ENCODE data around the gene FSHR. TPM values are rescaled to one million over a fixed set of nuclear protein-coding genes. Genes with fewer than 3 reads are reported as not detected.

The FSHR gene
- polyA plus RNA-seq, 4 donors = not detected

DNA sequence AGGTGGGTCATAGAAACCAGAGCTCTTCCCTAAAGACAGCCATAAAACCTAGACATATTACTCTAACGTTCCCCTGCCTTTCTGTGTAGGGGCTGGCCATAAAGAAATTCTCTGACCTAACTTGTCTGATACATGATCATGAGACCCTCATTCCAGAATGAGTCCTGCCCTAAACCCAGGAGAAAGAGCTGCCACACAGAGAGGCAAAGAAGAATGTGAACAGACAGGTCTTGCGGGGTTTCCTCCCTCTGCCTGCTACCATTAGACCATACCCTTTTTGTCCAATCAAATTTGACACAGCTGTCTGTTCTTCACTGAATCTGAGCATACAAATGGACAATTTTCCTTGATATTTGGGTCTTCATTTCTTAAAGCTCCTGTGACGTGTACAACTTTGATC, 200.0 kb downstream of the FSHR start:
- DNase-seq = no peak

DNA sequence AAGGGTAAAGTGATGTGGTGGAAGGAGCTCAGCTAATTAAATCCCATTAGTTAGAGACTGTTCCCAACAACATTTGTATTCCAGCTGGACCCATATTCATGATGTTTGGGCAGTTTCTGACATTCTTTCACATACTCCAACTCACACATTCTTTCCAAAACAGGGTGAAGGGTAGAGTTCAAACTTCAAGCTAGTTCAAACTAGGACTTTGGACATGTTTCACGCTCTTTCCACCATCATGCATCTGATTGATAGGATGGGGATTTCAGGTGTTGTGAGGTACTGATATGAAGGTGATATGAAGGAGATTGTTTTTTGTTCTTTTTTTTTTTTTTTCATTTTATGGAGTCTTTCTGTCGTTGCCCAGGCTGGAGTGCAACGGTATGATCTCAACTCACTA, 201.7 kb downstream of the FSHR start:
- Histone ChIP-seq H3K27ac (ENCODE audit: low read depth in 1 of 3, low read length in 2 of 3) (no peak overlapping the region), H3K27me3 (ENCODE audit: control insufficient read depth in 3 of 3, insufficient read depth in 3 of 3, low read length in 3 of 3) (no peaks in the 10 kb centered on the region), H3K4me3 (ENCODE audit: low read depth in 1 of 3, low read length in 3 of 3) (no peak overlapping the region), H3K36me3 (ENCODE audit: control insufficient read depth in 3 of 3, insufficient read depth in 2 of 3, low read depth in 1 of 3, low read length in 3 of 3) (no peaks in the 10 kb centered on the region), H3K9me3 (ENCODE audit: control insufficient read depth in 2 of 2, insufficient read depth in 1 of 2, low read depth in 1 of 2, low read length in 1 of 2) (no peaks in the 10 kb centered on the region), H3K4me1 (ENCODE audit: control insufficient read depth in 3 of 3, insufficient read depth in 2 of 3, low read depth in 1 of 3, low read length in 2 of 3) (no peaks in the 10 kb centered on the region)
- DNase-seq (no peak), FAIRE-seq (no peak)
- WGBS, 3 donors = 26 to 76% (median 30%) methylated on average over 3 of the region's 3 CpGs

More for the DNA sequence above, 200.0 kb downstream of the FSHR start:
- no peak overlapping the region for H3K27ac ChIP-seq (ENCODE audit: low read depth in 1 of 3, low read length in 2 of 3)
- H3K9me3 ChIP-seq (ENCODE audit: control insufficient read depth in 2 of 2, insufficient read depth in 1 of 2, low read depth in 1 of 2, low read length in 1 of 2) = no peaks in the 10 kb centered on the region
- H3K27me3 ChIP-seq (ENCODE audit: control insufficient read depth in 3 of 3, insufficient read depth in 3 of 3, low read length in 3 of 3) = no peaks in the 10 kb centered on the region
- no peak for FAIRE-seq
- no peaks in the 10 kb centered on the region for H3K4me1 ChIP-seq (ENCODE audit: control insufficient read depth in 3 of 3, insufficient read depth in 2 of 3, low read depth in 1 of 3, low read length in 2 of 3)
- H3K4me3 ChIP-seq (ENCODE audit: low read depth in 1 of 3, low read length in 3 of 3) = no peak overlapping the region
- WGBS, 3 donors = 78 to 91% (median 88%) methylated on average over 3 of the region's 3 CpGs
- no peaks in the 10 kb centered on the region for H3K36me3 ChIP-seq (ENCODE audit: control insufficient read depth in 3 of 3, insufficient read depth in 2 of 3, low read depth in 1 of 3, low read length in 3 of 3)

DNA sequence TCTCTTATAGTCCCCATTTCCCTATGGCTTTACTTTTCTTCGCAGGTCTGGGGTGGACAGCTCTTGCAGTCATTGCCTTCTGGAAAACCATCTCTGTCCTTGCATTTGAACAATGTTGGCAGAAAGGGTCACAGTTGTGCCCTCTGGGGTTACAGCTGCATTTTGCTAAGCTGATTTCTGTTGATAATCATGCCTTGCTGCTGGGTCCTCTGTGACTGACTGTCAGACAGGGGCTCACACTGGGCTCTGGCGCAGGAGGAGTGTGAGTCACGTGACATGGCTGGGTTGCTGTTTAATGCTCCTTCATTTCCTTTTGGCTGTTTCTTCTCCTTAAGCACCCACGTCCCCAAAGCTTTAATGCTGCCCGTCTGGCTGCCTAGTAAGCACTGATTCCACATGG, 202.2 kb downstream of the FSHR start:
- no peaks in the 10 kb centered on the region for H3K27me3 ChIP-seq (ENCODE audit: control insufficient read depth in 3 of 3, insufficient read depth in 3 of 3, low read length in 3 of 3)
- no peak for FAIRE-seq
- no peak for DNase-seq
- no peaks in the 10 kb centered on the region for H3K9me3 ChIP-seq (ENCODE audit: control insufficient read depth in 2 of 2, insufficient read depth in 1 of 2, low read depth in 1 of 2, low read length in 1 of 2)
- no peaks in the 10 kb centered on the region for H3K4me1 ChIP-seq (ENCODE audit: control insufficient read depth in 3 of 3, insufficient read depth in 2 of 3, low read depth in 1 of 3, low read length in 2 of 3)
- no peaks in the 10 kb centered on the region for H3K36me3 ChIP-seq (ENCODE audit: control insufficient read depth in 3 of 3, insufficient read depth in 2 of 3, low read depth in 1 of 3, low read length in 3 of 3)
- WGBS, 3 donors = 51 to 65% (median 62%) methylated on average over 5 of the region's 5 CpGs
- no peak overlapping the region for H3K27ac ChIP-seq (ENCODE audit: low read depth in 1 of 3, low read length in 2 of 3)
- no peak overlapping the region for H3K4me3 ChIP-seq (ENCODE audit: low read depth in 1 of 3, low read length in 3 of 3)

GRCh38 chr2:48948400-48949125, 205.8 kb downstream of the FSHR start:
- 45 to 60% (median 53%) methylated on average over 6 of the region's 6 CpGs for WGBS, 3 donors
- no peaks in the 10 kb centered on the region for H3K4me1 ChIP-seq (ENCODE audit: control insufficient read depth in 3 of 3, insufficient read depth in 2 of 3, low read depth in 1 of 3, low read length in 2 of 3)
- FAIRE-seq = no peak
- H3K36me3 ChIP-seq (ENCODE audit: control insufficient read depth in 3 of 3, insufficient read depth in 2 of 3, low read depth in 1 of 3, low read length in 3 of 3) = no peaks in the 10 kb centered on the region
- no peak for DNase-seq
- H3K9me3 ChIP-seq (ENCODE audit: control insufficient read depth in 2 of 2, insufficient read depth in 1 of 2, low read depth in 1 of 2, low read length in 1 of 2) = no peaks in the 10 kb centered on the region
- no peak overlapping the region for H3K4me3 ChIP-seq (ENCODE audit: low read depth in 1 of 3, low read length in 3 of 3)
- no peak overlapping the region for H3K27ac ChIP-seq (ENCODE audit: low read depth in 1 of 3, low read length in 2 of 3)
- H3K27me3 ChIP-seq (ENCODE audit: control insufficient read depth in 3 of 3, insufficient read depth in 3 of 3, low read length in 3 of 3) = no peaks in the 10 kb centered on the region

GRCh38 chr2:48946449-48947048, 207.8 kb downstream of the FSHR start:
- Histone ChIP-seq H3K9me3 (ENCODE audit: control insufficient read depth in 2 of 2, insufficient read depth in 1 of 2, low read depth in 1 of 2, low read length in 1 of 2) (no peaks in the 10 kb centered on the region), H3K4me1 (ENCODE audit: control insufficient read depth in 3 of 3, insufficient read depth in 2 of 3, low read depth in 1 of 3, low read length in 2 of 3) (no peaks in the 10 kb centered on the region), H3K4me3 (ENCODE audit: low read depth in 1 of 3, low read length in 3 of 3) (no peak overlapping the region), H3K36me3 (ENCODE audit: control insufficient read depth in 3 of 3, insufficient read depth in 2 of 3, low read depth in 1 of 3, low read length in 3 of 3) (no peaks in the 10 kb centered on the region), H3K27me3 (ENCODE audit: control insufficient read depth in 3 of 3, insufficient read depth in 3 of 3, low read length in 3 of 3) (no peaks in the 10 kb centered on the region), H3K27ac (ENCODE audit: low read depth in 1 of 3, low read length in 2 of 3) (no peak overlapping the region)
- peak; percentile 58 to 67 for DNase-seq
- no peak for FAIRE-seq
- WGBS, 3 donors = 43 to 48% (median 47%) methylated on average over 2 of the region's 2 CpGs

DNA sequence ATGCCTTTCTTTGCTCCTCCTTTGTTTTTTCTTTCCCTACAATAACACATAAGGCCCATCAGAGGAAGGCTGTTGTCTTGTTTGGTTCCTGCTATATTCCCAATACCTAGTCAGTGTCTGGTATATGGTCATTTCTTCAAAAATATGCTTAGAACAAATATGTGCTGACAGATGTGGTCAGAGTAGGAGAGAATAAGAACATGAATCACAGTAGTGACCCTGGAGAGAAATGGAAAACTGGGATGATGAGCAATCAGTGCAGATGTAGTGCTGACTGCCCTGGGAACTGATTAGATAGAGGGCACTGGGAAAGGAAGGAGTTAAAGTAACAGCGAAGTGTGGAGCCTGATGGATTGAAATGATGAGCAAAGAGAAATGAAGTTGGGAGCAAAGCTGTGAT, 209.4 kb downstream of the FSHR start:
- WGBS, 3 donors = 68 to 78% (median 75%) methylated on average over 1 of the region's 1 CpG
- no peaks in the 10 kb centered on the region for H3K27me3 ChIP-seq (ENCODE audit: control insufficient read depth in 3 of 3, insufficient read depth in 3 of 3, low read length in 3 of 3)
- no peak overlapping the region for H3K27ac ChIP-seq (ENCODE audit: low read depth in 1 of 3, low read length in 2 of 3)
- no peak for DNase-seq
- H3K36me3 ChIP-seq (ENCODE audit: control insufficient read depth in 3 of 3, insufficient read depth in 2 of 3, low read depth in 1 of 3, low read length in 3 of 3) = no peaks in the 10 kb centered on the region
- FAIRE-seq = no peak
- H3K4me3 ChIP-seq (ENCODE audit: low read depth in 1 of 3, low read length in 3 of 3) = no peak overlapping the region
- H3K4me1 ChIP-seq (ENCODE audit: control insufficient read depth in 3 of 3, insufficient read depth in 2 of 3, low read depth in 1 of 3, low read length in 2 of 3) = no peaks in the 10 kb centered on the region
- H3K9me3 ChIP-seq (ENCODE audit: control insufficient read depth in 2 of 2, insufficient read depth in 1 of 2, low read depth in 1 of 2, low read length in 1 of 2) = no peaks in the 10 kb centered on the region

GRCh38 chr2:48943436-48943835, 210.9 kb downstream of the FSHR start:
- DNase-seq = no peak

DNA sequence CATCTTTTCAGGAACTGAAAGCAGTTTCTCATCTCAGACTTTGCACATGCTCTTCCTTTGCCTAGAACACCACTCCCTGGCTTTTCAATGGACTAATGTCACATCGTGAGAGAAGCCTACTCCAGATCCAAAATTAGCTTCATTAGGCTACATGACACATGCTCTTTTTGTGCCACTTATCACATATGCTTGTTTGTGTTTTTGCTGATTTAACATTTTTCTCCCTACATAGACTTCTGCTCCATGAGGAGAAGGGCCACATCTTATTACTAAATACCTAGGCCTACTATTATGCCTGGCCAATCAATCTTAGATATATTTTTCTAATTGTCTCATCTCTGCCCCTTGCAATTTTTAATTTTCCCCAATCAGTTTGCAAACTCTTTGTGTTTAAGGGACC, 212.4 kb downstream of the FSHR start:
- H3K27me3 ChIP-seq (ENCODE audit: control insufficient read depth in 3 of 3, insufficient read depth in 3 of 3, low read length in 3 of 3) = no peaks in the 10 kb centered on the region
- FAIRE-seq (no peak), DNase-seq (no peak)
- H3K4me3 ChIP-seq (ENCODE audit: low read depth in 1 of 3, low read length in 3 of 3) = no peak overlapping the region
- WGBS, 3 donors = 61 to 68% (median 61%) methylated on average over 1 of the region's 1 CpG
- H3K4me1 ChIP-seq (ENCODE audit: control insufficient read depth in 3 of 3, insufficient read depth in 2 of 3, low read depth in 1 of 3, low read length in 2 of 3) = no peaks in the 10 kb centered on the region
- H3K9me3 ChIP-seq (ENCODE audit: control insufficient read depth in 2 of 2, insufficient read depth in 1 of 2, low read depth in 1 of 2, low read length in 1 of 2) = no peaks in the 10 kb centered on the region
- no peaks in the 10 kb centered on the region for H3K36me3 ChIP-seq (ENCODE audit: control insufficient read depth in 3 of 3, insufficient read depth in 2 of 3, low read depth in 1 of 3, low read length in 3 of 3)
- H3K27ac ChIP-seq (ENCODE audit: low read depth in 1 of 3, low read length in 2 of 3) = no peak overlapping the region

More at GRCh38 chr2:48943436-48943835, 210.9 kb downstream of the FSHR start:
- Histone ChIP-seq H3K4me3 (ENCODE audit: low read depth in 1 of 3, low read length in 3 of 3) (no peak overlapping the region), H3K4me1 (ENCODE audit: control insufficient read depth in 3 of 3, insufficient read depth in 2 of 3, low read depth in 1 of 3, low read length in 2 of 3) (no peaks in the 10 kb centered on the region), H3K9me3 (ENCODE audit: control insufficient read depth in 2 of 2, insufficient read depth in 1 of 2, low read depth in 1 of 2, low read length in 1 of 2) (no peaks in the 10 kb centered on the region), H3K27ac (ENCODE audit: low read depth in 1 of 3, low read length in 2 of 3) (no peak overlapping the region), H3K36me3 (ENCODE audit: control insufficient read depth in 3 of 3, insufficient read depth in 2 of 3, low read depth in 1 of 3, low read length in 3 of 3) (no peaks in the 10 kb centered on the region), H3K27me3 (ENCODE audit: control insufficient read depth in 3 of 3, insufficient read depth in 3 of 3, low read length in 3 of 3) (no peaks in the 10 kb centered on the region)
- WGBS, 3 donors = 38 to 58% (median 39%) methylated on average over 3 of the region's 3 CpGs
- FAIRE-seq = no peak

- Histone ChIP-seq H3K4me3 (ENCODE audit: low read depth in 1 of 3, low read length in 3 of 3) (no peak overlapping the region), H3K4me1 (ENCODE audit: control insufficient read depth in 3 of 3, insufficient read depth in 2 of 3, low read depth in 1 of 3, low read length in 2 of 3) (no peaks in the 10 kb centered on the region), H3K27me3 (ENCODE audit: control insufficient read depth in 3 of 3, insufficient read depth in 3 of 3, low read length in 3 of 3) (no peaks in the 10 kb centered on the region), H3K36me3 (ENCODE audit: control insufficient read depth in 3 of 3, insufficient read depth in 2 of 3, low read depth in 1 of 3, low read length in 3 of 3) (no peaks in the 10 kb centered on the region), H3K27ac (ENCODE audit: low read depth in 1 of 3, low read length in 2 of 3) (no peak overlapping the region), H3K9me3 (ENCODE audit: control insufficient read depth in 2 of 2, insufficient read depth in 1 of 2, low read depth in 1 of 2, low read length in 1 of 2) (no peaks in the 10 kb centered on the region)
- DNase-seq (no peak), FAIRE-seq (no peak)
- 33 to 68% (median 54%) methylated on average over 3 of the region's 3 CpGs for WGBS, 3 donors
Measured at GRCh38 chr2:48941456-48941855, 212.9 kb downstream of the FSHR start.

Measured in small intestine (tissue), 7 donors.